Skin epidermis (tissue), 12 donors: ENCODE results near the gene KCNA10.

Experiments used
- H3K27ac ChIP-seq, 21 experiments: fragments of 200-600 bp; sonication (generic) in 11 of 21; one replicate each; pipeline ENCODE4 v1.5.0; 2020; ENCODE audit warnings: mild to moderate bottlenecking in 3 of 21, inconsistent platforms in 2 of 21, moderate library complexity in 2 of 21
- H3K4me3 ChIP-seq, 7 experiments: fragments of 200-600 bp; sonication (generic) in 2 of 7; one replicate each; pipeline ENCODE4 v1.5.0; 2020; ENCODE audit warnings: inconsistent platforms in 2 of 7, mild to moderate bottlenecking in 2 of 7, moderate library complexity in 1 of 7

The KCNA10 gene

DNA sequence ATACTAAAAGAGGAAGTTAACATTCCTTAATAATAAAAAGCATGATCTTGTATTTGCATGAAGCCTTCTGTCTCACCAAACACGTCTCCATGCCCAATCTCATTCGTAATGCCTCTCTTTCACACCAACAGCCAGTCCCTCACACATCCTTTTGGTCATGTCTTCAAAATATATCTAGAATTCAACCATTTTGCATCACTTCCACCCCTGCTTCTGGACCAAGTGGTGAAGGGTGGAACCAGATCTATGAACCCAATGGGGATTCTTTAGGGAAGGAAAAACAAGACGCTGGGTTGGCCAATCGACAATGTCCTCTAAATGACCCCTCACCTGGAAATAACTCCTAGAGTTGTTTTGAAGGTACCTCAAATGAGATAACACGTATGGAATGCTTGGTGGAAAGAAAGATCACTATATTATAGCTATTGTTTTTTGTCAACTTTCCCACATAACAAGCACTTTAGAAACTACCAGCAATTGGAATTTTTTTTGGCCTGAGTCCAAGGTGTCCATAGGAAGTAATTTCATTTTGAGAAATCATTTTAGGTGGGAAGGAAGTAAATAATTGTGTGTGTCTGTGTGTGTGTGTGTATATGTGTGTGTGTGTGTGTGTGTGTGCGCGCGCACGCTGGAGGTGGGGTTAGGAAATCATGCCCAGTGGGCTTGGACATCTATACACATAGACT, at the start of gene KCNA10:
KCNA10 (minus strand) TSS at position 51 of the 686 bp plus-strand sequence. CDS start 388 bp downstream, outside the sequence.
- Histone ChIP-seq H3K4me3 (no peak within 1 kb of the TSS), H3K27ac (no peak within 1 kb of the TSS)

- H3K27ac ChIP-seq, result no peak overlapping the region
- H3K4me3 ChIP-seq, result no peak overlapping the region
These were observed 47.9 kb upstream of the KCNA10 start for GRCh38 chr1:110566836-110567235.

DNA sequence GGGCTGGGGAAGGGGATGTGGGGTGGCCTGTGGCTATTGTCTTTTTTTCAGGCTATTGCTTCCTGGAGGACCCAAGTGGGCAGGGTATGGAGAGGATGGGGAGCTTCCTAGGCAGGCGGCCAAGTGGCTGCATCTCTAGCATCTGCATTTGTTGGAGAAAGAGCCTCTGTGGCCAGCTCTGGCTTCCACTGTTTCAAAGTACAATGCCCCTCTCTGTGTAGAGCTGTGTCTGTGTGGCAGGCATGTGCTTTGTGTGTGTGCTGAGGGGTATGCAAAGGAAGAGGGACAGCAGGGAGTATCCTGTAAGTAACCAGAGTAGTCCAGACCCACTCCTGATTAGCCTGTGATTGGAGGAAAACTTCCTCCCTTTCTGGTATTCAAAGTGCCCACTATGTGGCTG, 46.6 kb upstream of the KCNA10 start:
- Histone ChIP-seq H3K4me3 (no peak overlapping the region), H3K27ac (no peak overlapping the region)

- Histone ChIP-seq H3K4me3 (no peak overlapping the region), H3K27ac (no peak overlapping the region)
These were observed 44.1 kb upstream of the KCNA10 start for GRCh38 chr1:110563089-110563488.

DNA sequence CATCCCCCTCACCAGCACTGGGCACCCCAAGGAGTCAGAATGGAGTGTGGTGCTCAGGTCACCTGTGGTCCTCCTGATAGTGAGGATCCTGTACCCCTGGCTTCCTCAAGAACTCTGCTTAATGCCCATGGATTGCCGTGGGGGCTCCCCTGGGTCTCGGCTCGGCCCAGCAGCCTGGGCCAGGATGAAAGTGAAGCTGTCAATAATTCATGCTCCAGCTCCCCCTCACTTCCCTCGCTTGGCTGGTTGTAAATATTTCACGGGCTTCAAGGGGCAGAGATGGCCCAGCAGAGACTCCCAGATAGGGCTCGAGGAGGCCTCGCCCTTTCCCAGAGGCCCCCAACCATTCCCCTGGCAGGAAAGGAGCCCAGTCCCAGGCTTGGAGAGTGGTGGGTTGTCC, 42.6 kb upstream of the KCNA10 start:
- Histone ChIP-seq H3K27ac (no peak overlapping the region), H3K4me3 (no peak overlapping the region)

- Histone ChIP-seq H3K27ac (no peak overlapping the region), H3K4me3 (no peak overlapping the region)
These were observed 40.2 kb upstream of the KCNA10 start for GRCh38 chr1:110559157-110559556.

DNA sequence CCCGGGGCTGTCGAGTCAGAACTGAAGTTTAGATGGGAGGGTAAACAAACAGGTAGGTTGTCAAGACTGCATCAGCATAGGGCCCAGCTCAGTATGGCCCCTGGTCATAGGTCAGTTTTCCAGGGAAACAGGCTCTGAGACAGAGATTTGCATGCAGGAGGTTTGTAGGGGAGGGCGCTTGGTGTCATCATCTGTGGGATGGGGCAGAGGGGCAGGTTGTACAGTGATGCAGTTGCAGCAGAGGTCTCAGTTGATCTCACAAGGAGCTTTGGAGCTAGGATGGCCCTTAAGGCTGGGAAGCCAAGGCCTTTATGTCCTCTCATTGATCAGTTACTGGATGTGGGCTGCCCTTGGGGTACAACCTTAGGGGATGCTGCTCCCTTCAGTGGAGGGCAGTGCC, 38.5 kb upstream of the KCNA10 start:
- no peak overlapping the region for H3K4me3 ChIP-seq
- no peak overlapping the region for H3K27ac ChIP-seq

DNA sequence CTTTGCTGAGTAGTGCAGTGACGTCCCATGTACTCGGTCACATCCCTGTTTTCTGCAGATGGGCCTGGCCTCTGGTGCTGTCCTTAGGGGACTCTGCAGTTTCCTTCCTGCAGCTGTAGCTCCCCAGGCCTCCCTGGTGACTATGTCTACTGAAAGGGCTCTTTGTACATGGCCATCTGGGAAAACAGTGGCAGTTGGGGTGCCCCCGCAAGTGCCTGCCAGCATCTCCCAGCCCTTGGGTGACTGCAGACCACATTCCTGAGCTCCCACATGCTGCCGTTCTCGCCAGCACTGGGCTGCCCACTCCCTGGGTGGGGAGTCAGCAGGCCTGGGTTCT, 37.5 kb upstream of the KCNA10 start:
- H3K27ac ChIP-seq, result no peak overlapping the region

DNA sequence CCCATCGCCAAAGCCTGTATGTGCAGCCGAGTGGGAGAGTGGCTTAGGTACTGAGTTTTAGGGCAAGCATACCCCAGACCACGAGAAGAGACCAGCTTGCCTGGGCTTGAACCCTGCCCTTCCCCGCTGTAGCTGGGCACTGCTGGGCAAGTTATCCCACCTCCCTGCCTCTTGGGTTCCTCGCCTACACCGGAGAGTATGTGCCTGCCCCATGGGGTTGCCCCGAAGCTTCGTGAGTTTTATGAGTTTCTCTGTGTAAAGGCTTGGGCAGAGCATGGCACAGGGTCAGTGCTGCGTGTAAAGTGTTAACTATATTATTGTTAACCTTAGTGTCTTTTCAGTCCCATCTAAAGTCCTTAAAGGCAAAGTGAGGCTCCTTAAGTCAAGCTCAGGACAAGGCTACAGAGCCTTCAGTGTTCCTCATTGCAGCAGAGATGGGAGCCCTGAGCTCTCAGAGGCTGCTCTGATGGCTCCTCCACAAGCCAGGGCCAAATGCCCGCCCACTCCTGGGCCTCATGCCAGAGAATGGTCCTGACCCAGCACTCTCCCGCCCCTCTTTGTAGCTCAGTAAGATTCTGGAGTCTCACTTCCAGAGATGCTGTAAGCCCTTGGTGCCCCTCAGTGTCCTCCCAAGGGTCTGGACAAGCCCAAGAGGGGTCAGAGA, 37.0 kb upstream of the KCNA10 start:
- Histone ChIP-seq H3K27ac (peak overlapping the region in 3 of 21 experiments; percentile 28 to 50 (median 48)), H3K4me3 (peak overlapping the region in 2 of 7 experiments; percentile 9 to 21)

More for the DNA sequence above, 37.5 kb upstream of the KCNA10 start:
- no peak overlapping the region for H3K4me3 ChIP-seq

DNA sequence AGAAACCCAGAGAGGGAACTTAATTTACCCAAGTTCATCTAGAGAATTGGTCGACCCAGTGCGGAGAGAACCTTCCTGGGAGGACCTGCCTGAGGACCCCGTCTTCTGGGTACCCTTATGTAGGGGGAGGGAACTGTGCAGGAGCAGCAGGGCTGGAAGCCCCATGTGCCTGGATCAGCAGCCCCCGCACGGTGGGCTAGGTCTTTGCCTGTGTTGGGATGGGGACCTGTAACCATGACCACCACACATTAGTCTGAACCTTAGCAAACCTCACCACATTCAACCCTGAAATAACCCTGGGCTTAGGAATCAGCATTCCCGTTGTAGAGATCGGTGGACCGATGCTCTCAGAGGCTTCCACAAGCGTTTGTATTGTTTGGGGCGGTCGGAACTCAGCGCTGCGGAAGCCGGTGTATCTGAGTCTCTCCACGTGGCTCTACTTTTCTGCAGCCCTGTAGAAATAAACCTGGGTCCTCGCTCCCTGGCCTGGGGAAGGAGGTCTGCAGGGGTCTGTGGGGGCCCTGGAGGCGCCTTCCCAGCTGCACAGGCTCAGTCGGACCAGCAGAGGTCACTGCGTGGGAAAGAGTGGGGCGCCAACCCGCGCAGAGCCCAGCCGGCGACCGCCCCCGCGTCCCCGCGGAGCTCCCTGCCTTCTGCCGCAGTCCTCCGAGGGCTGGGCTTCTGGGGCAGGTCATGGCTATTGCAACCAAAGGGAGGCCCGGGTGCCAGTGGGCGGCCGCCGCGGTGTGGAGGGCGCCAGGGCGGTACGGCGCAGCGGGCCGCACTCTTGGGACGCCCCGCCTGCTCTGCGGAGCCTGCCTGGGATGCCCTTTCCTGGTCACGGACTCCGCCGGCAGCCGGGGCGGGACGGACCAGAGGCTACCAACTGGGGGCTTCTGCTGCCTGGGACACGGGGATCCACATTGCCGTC, 36.2 kb upstream of the KCNA10 start:
- Histone ChIP-seq H3K27ac (peak overlapping the region in 3 of 21 experiments; percentile 28 to 50 (median 48)), H3K4me3 (peak overlapping the region in 4 of 7 experiments; percentile 1 to 21 (median 8))

DNA sequence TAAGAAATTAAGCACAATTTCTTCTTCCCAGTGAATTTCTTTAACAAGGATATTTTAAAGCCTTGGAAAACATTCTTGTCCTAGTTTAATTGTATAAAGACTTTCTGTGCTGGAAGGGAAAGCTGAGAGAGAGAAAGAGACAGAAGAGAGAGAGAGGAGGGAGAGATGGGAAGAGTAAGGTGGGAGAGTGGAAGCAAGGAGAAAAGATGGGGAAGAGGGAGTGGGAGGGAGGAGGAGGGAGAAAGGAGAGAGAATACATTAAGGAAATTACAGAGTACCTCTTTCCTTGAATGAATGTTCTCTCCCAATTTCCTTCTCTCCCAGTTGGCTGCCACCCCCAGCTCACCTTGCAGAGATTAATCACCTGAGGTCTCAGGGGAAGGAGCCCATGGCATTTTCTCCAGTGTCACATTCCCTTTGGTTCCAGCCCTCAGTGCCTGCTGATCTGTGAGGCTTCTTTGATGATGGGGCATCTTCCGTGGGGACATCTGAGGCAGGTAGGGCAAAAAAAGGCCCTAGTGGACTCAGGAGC, 32.4 kb upstream of the KCNA10 start:
- Histone ChIP-seq H3K4me3 (no peak overlapping the region), H3K27ac (no peak overlapping the region)

DNA sequence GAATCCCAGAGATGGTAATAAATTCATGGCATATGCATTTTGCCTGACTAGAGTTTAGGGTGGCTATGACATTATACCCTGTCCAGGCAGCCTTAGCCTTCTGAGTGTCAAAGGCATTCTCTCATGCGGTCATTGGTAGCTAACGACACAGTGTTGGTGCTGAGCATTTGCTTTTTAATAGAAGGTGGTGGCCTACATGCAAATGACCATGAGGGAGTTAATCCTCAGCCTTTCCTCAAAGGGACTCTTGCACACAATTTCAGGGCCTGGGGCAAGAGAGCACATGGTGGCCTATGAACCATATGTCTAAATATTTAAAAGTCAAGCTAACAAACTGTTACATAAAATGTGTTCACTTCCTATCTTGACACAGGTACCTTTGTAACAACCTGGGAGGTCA, 30.9 kb upstream of the KCNA10 start:
- no peak overlapping the region for H3K4me3 ChIP-seq
- no peak overlapping the region for H3K27ac ChIP-seq

- H3K27ac ChIP-seq, result no peak overlapping the region
- H3K4me3 ChIP-seq, result no peak overlapping the region
These were observed 29.4 kb upstream of the KCNA10 start for GRCh38 chr1:110548381-110548780.

- Histone ChIP-seq H3K4me3 (no peak overlapping the region), H3K27ac (no peak overlapping the region)
These were observed 28.0 kb upstream of the KCNA10 start for GRCh38 chr1:110547017-110547416.

- H3K4me3 ChIP-seq, result no peak overlapping the region
- no peak overlapping the region for H3K27ac ChIP-seq
These were observed 26.5 kb upstream of the KCNA10 start for GRCh38 chr1:110545492-110545891.

DNA sequence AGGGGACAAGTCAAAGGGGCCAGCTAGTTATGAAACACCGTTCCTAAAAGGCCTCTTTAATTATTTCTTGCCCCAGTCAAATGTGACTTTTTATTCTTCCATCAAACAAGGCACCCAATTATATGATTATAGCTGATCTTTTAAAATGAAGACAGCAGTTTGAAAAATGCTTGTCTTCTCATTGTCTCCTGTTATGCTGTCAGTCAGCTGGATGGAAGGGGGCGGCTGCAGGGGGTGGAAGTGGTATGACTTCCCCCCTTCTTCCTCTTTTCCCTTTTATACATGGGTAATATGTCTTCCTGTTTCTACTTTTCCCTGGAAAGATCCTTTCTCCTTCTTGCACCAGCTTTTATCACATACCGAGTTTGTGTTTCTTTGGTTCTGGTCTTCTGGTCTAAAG, 25.8 kb upstream of the KCNA10 start:
- H3K4me3 ChIP-seq, result no peak overlapping the region
- no peak overlapping the region for H3K27ac ChIP-seq

GRCh38 chr1:110542725-110543124, 23.8 kb upstream of the KCNA10 start:
- no peak overlapping the region for H3K27ac ChIP-seq
- H3K4me3 ChIP-seq, result no peak overlapping the region

DNA sequence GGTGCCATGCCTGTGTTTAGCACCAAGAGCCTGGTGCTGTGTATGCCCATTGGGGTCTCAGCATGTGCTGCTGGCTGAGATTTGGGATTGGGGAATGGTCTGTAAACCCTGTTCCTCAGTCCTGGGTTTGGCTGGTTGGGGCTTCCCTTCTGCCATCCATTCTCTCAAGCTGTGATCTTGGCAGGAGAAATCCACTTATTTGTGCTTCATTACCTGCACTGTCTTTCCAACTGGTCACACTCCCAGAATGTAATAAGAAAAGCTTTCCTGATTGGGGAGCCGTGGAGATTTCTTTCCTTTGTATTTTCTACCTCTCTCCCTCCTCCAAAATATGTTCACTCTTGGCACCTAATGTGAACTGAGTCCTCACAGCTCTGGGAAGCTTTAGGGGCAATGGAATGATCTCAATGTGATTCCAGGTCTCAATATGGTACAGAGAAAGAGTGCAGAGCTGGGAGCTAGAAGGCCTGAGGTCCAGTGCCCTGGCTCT, 23.0 kb upstream of the KCNA10 start:
- H3K27ac ChIP-seq, result no peak overlapping the region
- no peak overlapping the region for H3K4me3 ChIP-seq

DNA sequence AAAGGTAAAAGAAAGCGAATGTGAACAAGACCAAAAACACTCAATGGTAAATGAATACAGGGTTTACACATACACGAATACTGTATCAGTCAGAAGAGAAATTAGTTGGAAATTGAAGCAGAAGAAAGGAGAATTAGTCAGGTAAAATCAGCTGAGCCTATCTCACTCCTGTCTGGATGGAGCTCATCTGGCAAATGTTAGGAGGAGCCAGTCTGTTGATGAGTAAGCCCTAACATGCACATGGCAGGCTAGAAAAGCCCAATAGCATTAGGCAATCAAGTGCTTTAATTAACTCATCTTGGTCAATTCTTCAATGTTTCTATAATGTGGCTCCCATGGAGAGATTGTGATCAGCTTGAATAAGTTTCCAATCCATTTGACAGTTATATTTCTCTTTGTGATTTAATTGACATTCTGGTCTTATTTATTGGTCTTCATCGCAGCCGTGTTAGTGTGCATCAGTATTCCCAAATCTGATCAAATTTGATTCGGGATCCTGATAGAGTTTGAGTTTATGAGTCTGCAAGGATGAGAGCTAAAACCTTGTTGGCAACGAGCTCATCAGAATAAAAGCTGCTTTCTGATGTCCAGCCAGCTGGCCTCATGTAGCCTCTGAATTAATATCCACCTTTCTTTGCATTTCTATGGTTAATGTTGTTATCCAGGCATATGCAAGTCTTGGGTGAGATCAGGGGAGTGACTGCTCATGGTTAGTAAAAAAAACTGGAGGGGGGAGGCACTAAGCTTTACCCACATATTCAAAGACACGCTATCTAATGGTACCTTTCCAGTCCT, 22.1 kb upstream of the KCNA10 start:
- H3K27ac ChIP-seq, result no peak overlapping the region

More for the DNA sequence above, 22.1 kb upstream of the KCNA10 start:
- no peak overlapping the region for H3K4me3 ChIP-seq
